KOPT-K1 (cell line): Measurements from ENCODE around the gene OR51A2.
"Not testable (repeated sequence)": the region's sequence is repeated elsewhere in the genome, so short reads cannot be mapped to it uniquely, and the experiment has no call there.

Source experiments
- H3K27ac ChIP-seq: fragments of 200-600 bp; sonication (generic); 2 replicates; pipeline ENCODE4 v1.5.1; 2016; ENCODE audit warnings: antibody characterized with exemption, mild to moderate bottlenecking, low read depth, low read length; ENCODE audit not compliant: poor library complexity, severe bottlenecking
- H3K36me3 ChIP-seq: fragments of 200-600 bp; sonication (generic); 2 replicates; pipeline ENCODE4 v1.5.1; 2017; ENCODE audit warnings: antibody characterized with exemption, mild to moderate bottlenecking, low read length, moderate library complexity; ENCODE audit not compliant: insufficient read depth
- H3K9me3 ChIP-seq: fragments of 200-600 bp; sonication (generic); 2 replicates; pipeline ENCODE4 v1.5.1; 2017; ENCODE audit warnings: antibody characterized with exemption, low read length, mild to moderate bottlenecking; ENCODE audit not compliant: insufficient read depth, poor library complexity, severe bottlenecking

Gene OR51A2

GRCh38 chr11:4955613-4956012 lies at the start of gene OR51A2:
OR51A2 (minus strand) TSS chr11:4955713; CDS start chr11:4955713, 0 bp downstream.
- H3K9me3 ChIP-seq, H3K36me3 ChIP-seq, H3K27ac ChIP-seq: not testable (repeated sequence)

- H3K27ac ChIP-seq, result no peak overlapping the region
- no peaks in the 10 kb centered on the region for H3K9me3 ChIP-seq
- no peaks in the 10 kb centered on the region for H3K36me3 ChIP-seq
These were observed 49.1 kb upstream of the OR51A2 start for GRCh38 chr11:5004424-5005274.

- H3K27ac ChIP-seq, result no peak within 1 kb of the TSS
- H3K9me3 ChIP-seq, result no peaks in the 10 kb centered on the region
- no peaks in the 10 kb centered on the region for H3K36me3 ChIP-seq
These were observed 39.0 kb upstream of the OR51A2 start, which contains the start of gene OR51L1 for GRCh38 chr11:4994551-4994950. OR51L1 (plus strand) TSS chr11:4994851; CDS start chr11:4998983, 4,132 bp downstream.

GRCh38 chr11:4991060-4991459 lies 35.5 kb upstream of the OR51A2 start:
- Histone ChIP-seq H3K9me3 (no peaks in the 10 kb centered on the region), H3K36me3 (no peaks in the 10 kb centered on the region), H3K27ac (no peak overlapping the region)

GRCh38 chr11:4983841-4984240 lies 28.3 kb upstream of the OR51A2 start:
- Histone ChIP-seq H3K36me3 (no peaks in the 10 kb centered on the region), H3K9me3 (no peaks in the 10 kb centered on the region), H3K27ac (no peak overlapping the region)

- Histone ChIP-seq H3K9me3 (peaks cover under 1% of the 10 kb centered on the region), H3K36me3 (no peaks in the 10 kb centered on the region), H3K27ac (no peak overlapping the region)
These were observed 27.2 kb upstream of the OR51A2 start for GRCh38 chr11:4982678-4983077.

- Histone ChIP-seq H3K27ac (no peak overlapping the region), H3K9me3 (peaks cover 5% of the 10 kb centered on the region), H3K36me3 (no peaks in the 10 kb centered on the region)
These were observed 23.5 kb upstream of the OR51A2 start for GRCh38 chr11:4979036-4979435.

- peaks cover 5% of the 10 kb centered on the region for H3K9me3 ChIP-seq
- no peaks in the 10 kb centered on the region for H3K36me3 ChIP-seq
These were observed 19.9 kb upstream of the OR51A2 start for GRCh38 chr11:4975436-4975835.

GRCh38 chr11:4962816-4963215 lies 7.3 kb upstream of the OR51A2 start:
- no peaks in the 10 kb centered on the region for H3K36me3 ChIP-seq
- H3K9me3 ChIP-seq, result no peaks in the 10 kb centered on the region
- H3K27ac ChIP-seq, result no peak overlapping the region

More at GRCh38 chr11:4975436-4975835, 19.9 kb upstream of the OR51A2 start:
- no peak overlapping the region for H3K27ac ChIP-seq

GRCh38 chr11:4960877-4961276 lies 5.4 kb upstream of the OR51A2 start:
- H3K27ac ChIP-seq, result no peak overlapping the region
- no peaks in the 10 kb centered on the region for H3K9me3 ChIP-seq
- H3K36me3 ChIP-seq, result no peaks in the 10 kb centered on the region

GRCh38 chr11:4957396-4957795 lies 1.9 kb upstream of the OR51A2 start:
- H3K36me3 ChIP-seq, result no peaks in the 10 kb centered on the region
- H3K9me3 ChIP-seq, result no peaks in the 10 kb centered on the region
- no peak overlapping the region for H3K27ac ChIP-seq

GRCh38 chr11:4947505-4947904 lies 8.0 kb downstream of the OR51A2 start, which contains the start of gene OR51A4:
OR51A4 (minus strand) TSS chr11:4947605; CDS start chr11:4947100, 505 bp downstream.
- Histone ChIP-seq H3K27ac (no peak within 1 kb of the TSS), H3K36me3 (no peaks in the 10 kb centered on the region), H3K9me3 (no peaks in the 10 kb centered on the region)

- Histone ChIP-seq H3K9me3 (no peaks in the 10 kb centered on the region), H3K36me3 (no peaks in the 10 kb centered on the region), H3K27ac (no peak overlapping the region)
These were observed 18.8 kb downstream of the OR51A2 start for GRCh38 chr11:4936745-4937144.

- Histone ChIP-seq H3K27ac (no peak overlapping the region), H3K9me3 (no peaks in the 10 kb centered on the region), H3K36me3 (no peaks in the 10 kb centered on the region)
These were observed 22.8 kb downstream of the OR51A2 start for GRCh38 chr11:4932751-4933150.

GRCh38 chr11:4926608-4927007 lies 28.9 kb downstream of the OR51A2 start:
- Histone ChIP-seq H3K9me3 (no peaks in the 10 kb centered on the region), H3K36me3 (no peaks in the 10 kb centered on the region)

GRCh38 chr11:4924239-4924638 lies 31.3 kb downstream of the OR51A2 start, which contains the start of gene OR51G1:
OR51G1 (minus strand) TSS chr11:4924339; CDS start chr11:4924339, 0 bp downstream.
- Histone ChIP-seq H3K9me3 (no peaks in the 10 kb centered on the region), H3K27ac (no peak within 1 kb of the TSS)

More at GRCh38 chr11:4926608-4927007, 28.9 kb downstream of the OR51A2 start:
- H3K27ac ChIP-seq, result no peak overlapping the region

More at GRCh38 chr11:4924239-4924638, 31.3 kb downstream of the OR51A2 start, which contains the start of gene OR51G1:
- H3K36me3 ChIP-seq, result no peaks in the 10 kb centered on the region
